GM12878 (cell line): ENCODE results near the gene CPO. TPM values are rescaled to one million over a fixed set of nuclear protein-coding genes. Genes with fewer than 3 reads are reported as not detected.

Experiments
- ATAC-seq: fragments of 200-7000 bp; cut with Tn5 transposase; 3 replicates; pipeline ENCODE4 v1.9.1; 2020; ENCODE audit warnings: mild to moderate bottlenecking, moderate library complexity
- BruUV-seq: library from RNA; stranded (reverse); fragments of 400-500 nt; replicated peaks from 2 replicates; lab custom pipeline; 2021; lab: Mats Ljungman, UMichigan
- CTCF ChIA-PET: fragments of 300-600 bp; sonication (Branson Sonifier 250); formaldehyde crosslinking; extraction: SDS; loops from one replicate; lab custom pipeline; 2021; ENCODE audit warnings: inconsistent platforms; lab: Yijun Ruan, JAX
- POLR2A ChIA-PET: fragments of 350-600 bp; formaldehyde crosslinking; extraction: SDS; loops from one replicate; lab custom pipeline; 2021; ENCODE audit warnings: inconsistent platforms; lab: Charles Lee
- RAD21 ChIA-PET: fragments of 300-600 bp; sonication (Branson Sonifier 250); formaldehyde crosslinking; loops from one replicate; lab custom pipeline; 2023; ENCODE audit warnings: antibody characterized with exemption; ENCODE audit not compliant: unreplicated experiment; lab: Charles Lee
- SMC1A ChIA-PET: fragments of 300-600 bp; sonication (Branson Sonifier 250); formaldehyde crosslinking; loops from one replicate; lab custom pipeline; 2023; ENCODE audit not compliant: unreplicated experiment, uncharacterized antibody; lab: Charles Lee
- DNase-seq: peaks from one replicate; pipeline ENCODE4 v3.0.0-alpha.2; 2011; ENCODE audit warnings: low read depth, low spot score
- FAIRE-seq: peaks from 3 replicates; lab custom pipeline; 2011; peaks lifted over from hg19 to GRCh38; lab: Jason Lieb, UNC
- H2AFZ ChIP-seq: 2 replicates; pipeline ENCODE4 v1.6.0; 2011; ENCODE audit warnings: low read depth, low read length, control low read depth; ENCODE audit not compliant: control insufficient read depth
- H3K27ac ChIP-seq: 2 replicates; pipeline ENCODE4 v1.5.1; 2011; ENCODE audit warnings: control low read depth; ENCODE audit not compliant: control insufficient read depth, insufficient read depth
- H3K27me3 ChIP-seq, 2 experiments: replicated peaks in 1 of 2; 2 replicates each; pipeline versions ENCODE4 v1.6.0 to v1.6.1; 2011; ENCODE audit warnings: low read length in 1 of 2; ENCODE audit not compliant: control insufficient read depth in 2 of 2, insufficient read depth in 2 of 2
- H3K36me3 ChIP-seq, 2 experiments: 2 replicates each; pipeline ENCODE4 v1.5.1; 2011; ENCODE audit warnings: low read length in 1 of 2; ENCODE audit not compliant: control insufficient read depth in 2 of 2, insufficient read depth in 2 of 2
- H3K4me1 ChIP-seq: 2 replicates; pipeline ENCODE4 v1.6.1; 2011; ENCODE audit warnings: mild to moderate bottlenecking, low read length, moderate library complexity, mixed read lengths; ENCODE audit not compliant: control insufficient read depth, insufficient read depth
- H3K4me2 ChIP-seq: 2 replicates; pipeline ENCODE4 v1.6.0; 2011; ENCODE audit warnings: control low read depth; ENCODE audit not compliant: control insufficient read depth, insufficient read depth
- H3K4me3 ChIP-seq: fragments of 200-600 bp; sonication (generic); 2 replicates; pipeline ENCODE4 v1.5.1; 2016
- H3K79me2 ChIP-seq: 2 replicates; pipeline ENCODE4 v1.6.0; 2011; ENCODE audit warnings: low read length; ENCODE audit not compliant: control insufficient read depth, insufficient read depth
- H3K9ac ChIP-seq: 2 replicates; pipeline ENCODE4 v1.8.0; 2011; ENCODE audit warnings: low read length, control low read depth, mixed read lengths; ENCODE audit not compliant: control insufficient read depth, insufficient read depth
- H3K9me3 ChIP-seq: replicated peaks from 3 replicates; pipeline ENCODE4 v1.5.1; 2011; ENCODE audit warnings: mild to moderate bottlenecking, low read length; ENCODE audit not compliant: control insufficient read depth, insufficient read depth
- H4K20me1 ChIP-seq: 2 replicates; pipeline ENCODE4 v1.6.0; 2011; ENCODE audit not compliant: control insufficient read depth, insufficient read depth
- BMI1 ChIP-seq: fragments of 450-650 bp; IDR thresholded peaks from 2 replicates; pipeline ENCODE4 v1.6.1; 2016; ENCODE audit warnings: mild to moderate bottlenecking, moderate library complexity, borderline replicate concordance
- ESRRA ChIP-seq: IDR thresholded peaks from 2 replicates; pipeline ENCODE4 v1.6.1; 2012; ENCODE audit warnings: mild to moderate bottlenecking, low read length, improper control_type of control experiment
- FOXK2 ChIP-seq: fragments of 450-650 bp; IDR thresholded peaks from 2 replicates; pipeline ENCODE4 v1.6.1; 2017; ENCODE audit warnings: mild to moderate bottlenecking, moderate library complexity
- HDAC2 ChIP-seq: fragments of 200-600 bp; sonication (generic); IDR thresholded peaks from 2 replicates; pipeline ENCODE4 v1.6.1; 2017
- MEF2B ChIP-seq: fragments of 450-650 bp; IDR thresholded peaks from 2 replicates; pipeline ENCODE4 v1.6.1; 2018; ENCODE audit warnings: mild to moderate bottlenecking, moderate library complexity; ENCODE audit not compliant: partially characterized antibody, poor library complexity, severe bottlenecking
- MTA2 ChIP-seq: fragments of 450-650 bp; IDR thresholded peaks from 2 replicates; pipeline ENCODE4 v1.6.1; 2016; ENCODE audit warnings: low read depth, mild to moderate bottlenecking, moderate library complexity
- MYC ChIP-seq: IDR thresholded peaks from 2 replicates; pipeline ENCODE4 v1.6.1; 2011; ENCODE audit warnings: mild to moderate bottlenecking, low read length, moderate library complexity, inconsistent platforms; ENCODE audit not compliant: insufficient read depth, insufficient replicate concordance, insufficient read length, severe bottlenecking
- NFYA ChIP-seq: IDR thresholded peaks from 2 replicates; pipeline ENCODE4 v1.6.1; 2011; ENCODE audit warnings: low read depth, mild to moderate bottlenecking, low read length, improper control_type of control experiment, borderline replicate concordance
- POLR2A ChIP-seq: IDR thresholded peaks from 2 replicates; pipeline ENCODE4 v1.6.1; 2011; ENCODE audit warnings: low read depth, mild to moderate bottlenecking, low read length
- SUZ12 ChIP-seq: fragments of 200-600 bp; sonication (generic); IDR thresholded peaks from one replicate; pipeline ENCODE4 v1.6.1; 2018; ENCODE audit warnings: antibody characterized with exemption, mild to moderate bottlenecking; ENCODE audit not compliant: unreplicated experiment
- TBL1XR1 ChIP-seq: IDR thresholded peaks from 2 replicates; pipeline ENCODE4 v1.6.1; 2012; ENCODE audit warnings: low read depth, low read length, improper control_type of control experiment
- ZBED1 ChIP-seq: IDR thresholded peaks from 2 replicates; pipeline ENCODE4 v1.6.1; 2016; ENCODE audit warnings: borderline replicate concordance
- in situ Hi-C: fragments of 300-500 bp; cut with MboI; formaldehyde crosslinking; loops from 9 replicates; pipeline ENCODE4 v1.14.3; 2018; ENCODE audit warnings: mixed read lengths
- intact Hi-C: fragments of 100-400 bp; cut with micrococcal nuclease; formaldehyde crosslinking; loops from one replicate; pipeline ENCODE4 v1.14.2; 2022; ENCODE audit not compliant: unreplicated experiment
- polyA plus RNA-seq, 11 experiments: library from polyadenylated mRNA; depleted of rRNA in 4 of 11; unstranded in 6 of 11; stranded (reverse) in 5 of 11; fragments of >200 nt; fragmentation: Nextera tagmentation in 4 of 11; fragmentation: Illumina TruSeq in 1 of 11; extraction: Ambion mirVana in 4 of 11; extraction: Trizol in 1 of 11; gene quantifications; 1 replicate in 1 of 11; 2 replicates in 10 of 11; pipeline versions ENCODE4 v1.2.1 to v1.2.3, GENCODE V29; 2011 to 2016; ENCODE audit warnings: inconsistent platforms in 2 of 11, missing spikeins in 2 of 11, low read depth in 1 of 11
- total RNA-seq, 4 experiments: library from RNA; depleted of rRNA in 3 of 4; stranded (reverse); fragments of >200 nt in 3 of 4; fragmentation: Illumina TruSeq in 1 of 4; extraction: Trizol in 1 of 4; gene quantifications; 2 replicates each; pipeline versions ENCODE4 v1.2.1 to v1.2.3, GENCODE V29; 2013 to 2021
- TF ChIP-seq, protein P1 (sequence below): fragments of 450-650 bp; IDR thresholded peaks from 2 replicates; pipeline ENCODE4 v1.6.1; 2017; ENCODE audit warnings: antibody characterized with exemption, mild to moderate bottlenecking, moderate library complexity

CPO gene
- total and polyA plus RNA-seq, 10 of the 15 experiments (the other 5 are each of a cell fraction or from before 2014, with no cell fraction given): 0.13 to 0.14 TPM; not detected in 8

DNA sequence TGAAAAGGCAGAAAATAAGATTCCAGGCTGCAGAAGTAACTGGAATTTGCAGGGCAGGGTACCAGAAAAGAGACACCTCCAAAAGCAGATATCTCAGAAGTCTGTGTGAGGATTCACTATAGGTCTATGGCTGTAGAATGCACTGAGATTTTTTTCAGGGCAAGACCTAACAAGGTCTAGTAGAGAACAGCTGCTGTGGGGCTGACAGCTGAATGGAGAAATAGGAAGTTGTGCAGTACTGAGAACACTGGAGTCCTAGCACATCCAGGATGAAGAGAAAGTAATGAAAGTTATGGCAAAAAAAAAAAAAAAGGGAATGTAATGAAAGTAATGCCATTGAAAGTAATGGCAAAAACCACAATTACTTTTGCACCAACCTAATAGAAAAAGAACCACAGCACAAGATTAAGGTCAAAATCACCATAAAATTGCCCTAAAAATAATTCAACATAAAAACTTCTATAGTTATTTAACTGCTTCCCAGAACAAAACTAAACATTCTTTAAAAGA is 57.3 kb downstream of the CPO start:
- FAIRE-seq: no peak
- Histone ChIP-seq H3K36me3 (no peaks in the 10 kb centered on the region), H4K20me1 (no peaks in the 10 kb centered on the region), H3K9ac (no peak overlapping the region), H3K79me2 (no peaks in the 10 kb centered on the region), H3K4me3 (no peak overlapping the region), H3K4me2 (no peak overlapping the region), H2AFZ (no peak overlapping the region), H3K9me3 (no peaks in the 10 kb centered on the region), H3K27me3 (no peaks in the 10 kb centered on the region; a peak in 1 of 4 replicates), H3K4me1 (no peaks in the 10 kb centered on the region), H3K27ac (no peak overlapping the region)
- BruUV-seq: no TSS peak
- intact Hi-C loops (no loop called here), in situ Hi-C loops (no loop called here)
- RAD21 ChIA-PET: no interaction called here
- no peak for ATAC-seq
- no peak for TF ChIP-seq NFYA
- TF ChIP-seq TBL1XR1: no peak
- TF ChIP-seq, protein P1, sequence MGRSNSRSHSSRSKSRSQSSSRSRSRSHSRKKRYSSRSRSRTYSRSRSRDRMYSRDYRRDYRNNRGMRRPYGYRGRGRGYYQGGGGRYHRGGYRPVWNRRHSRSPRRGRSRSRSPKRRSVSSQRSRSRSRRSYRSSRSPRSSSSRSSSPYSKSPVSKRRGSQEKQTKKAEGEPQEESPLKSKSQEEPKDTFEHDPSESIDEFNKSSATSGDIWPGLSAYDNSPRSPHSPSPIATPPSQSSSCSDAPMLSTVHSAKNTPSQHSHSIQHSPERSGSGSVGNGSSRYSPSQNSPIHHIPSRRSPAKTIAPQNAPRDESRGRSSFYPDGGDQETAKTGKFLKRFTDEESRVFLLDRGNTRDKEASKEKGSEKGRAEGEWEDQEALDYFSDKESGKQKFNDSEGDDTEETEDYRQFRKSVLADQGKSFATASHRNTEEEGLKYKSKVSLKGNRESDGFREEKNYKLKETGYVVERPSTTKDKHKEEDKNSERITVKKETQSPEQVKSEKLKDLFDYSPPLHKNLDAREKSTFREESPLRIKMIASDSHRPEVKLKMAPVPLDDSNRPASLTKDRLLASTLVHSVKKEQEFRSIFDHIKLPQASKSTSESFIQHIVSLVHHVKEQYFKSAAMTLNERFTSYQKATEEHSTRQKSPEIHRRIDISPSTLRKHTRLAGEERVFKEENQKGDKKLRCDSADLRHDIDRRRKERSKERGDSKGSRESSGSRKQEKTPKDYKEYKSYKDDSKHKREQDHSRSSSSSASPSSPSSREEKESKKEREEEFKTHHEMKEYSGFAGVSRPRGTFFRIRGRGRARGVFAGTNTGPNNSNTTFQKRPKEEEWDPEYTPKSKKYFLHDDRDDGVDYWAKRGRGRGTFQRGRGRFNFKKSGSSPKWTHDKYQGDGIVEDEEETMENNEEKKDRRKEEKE: no peak
- TF ChIP-seq ZBED1: no peak
- no peak for TF ChIP-seq ESRRA
- TF ChIP-seq MTA2: no peak
- no peak for TF ChIP-seq SUZ12
- TF ChIP-seq FOXK2: no peak
- no peak for TF ChIP-seq MEF2B
- no peak for TF ChIP-seq MYC
- no peak for TF ChIP-seq BMI1
- TF ChIP-seq POLR2A: no peak
- TF ChIP-seq HDAC2: no peak
- POLR2A ChIA-PET: no interaction called here
- CTCF ChIA-PET: no interaction called here
- no peak for DNase-seq
- SMC1A ChIA-PET: interaction anchor here (0.6 kb wide), 1 partner anchor 332 kb away, joined by 3 read pairs; no protein-coding TSS in a partner anchor
